ENCODE measurements around the gene PRMT3.

PRMT3 gene

DNA sequence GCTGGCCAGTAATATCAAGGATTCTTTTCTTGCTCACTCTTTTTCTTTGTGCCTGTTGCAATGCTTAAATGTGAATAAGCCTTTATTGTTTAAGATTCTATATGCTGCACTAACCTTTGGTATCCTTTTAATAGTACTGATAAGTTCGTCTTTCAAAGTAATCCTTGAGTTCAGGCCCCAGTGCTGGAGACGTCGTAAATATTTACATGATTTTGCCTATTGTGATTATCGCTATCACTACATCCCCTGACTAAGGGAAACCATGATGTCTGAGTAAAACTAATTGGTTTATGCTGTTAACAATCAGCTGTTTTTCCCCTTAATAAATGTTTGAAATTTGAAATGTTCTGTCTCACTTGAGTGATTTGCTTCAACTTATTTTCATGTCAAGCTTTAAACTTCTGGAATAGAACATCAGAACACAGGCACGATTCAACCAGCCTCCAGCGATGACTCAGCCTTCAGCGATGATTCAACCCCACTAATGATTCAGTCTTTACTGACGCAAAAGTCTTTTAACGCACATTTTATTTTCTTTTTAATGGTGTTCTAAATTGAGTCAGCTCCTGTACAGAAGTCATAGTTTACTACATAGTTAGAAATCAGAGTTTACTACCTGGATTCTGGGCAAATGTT lies 20.1 kb upstream of the PRMT3 start (continued):
- TF ChIP-seq ZNF184 (tag by site-specific recombination; IDR thresholded peaks at IDR 0.05), result no peak
- TF ChIP-seq ZBTB1 (tag by site-specific recombination; IDR thresholded peaks at IDR 0.05), result peak; percentile 81; the same call in 1 of the 2 replicates
- TF ChIP-seq ZFHX2 (tag by site-specific recombination; conservative IDR thresholded peaks at IDR 0.05), result no peak
- TF ChIP-seq, protein P1, sequence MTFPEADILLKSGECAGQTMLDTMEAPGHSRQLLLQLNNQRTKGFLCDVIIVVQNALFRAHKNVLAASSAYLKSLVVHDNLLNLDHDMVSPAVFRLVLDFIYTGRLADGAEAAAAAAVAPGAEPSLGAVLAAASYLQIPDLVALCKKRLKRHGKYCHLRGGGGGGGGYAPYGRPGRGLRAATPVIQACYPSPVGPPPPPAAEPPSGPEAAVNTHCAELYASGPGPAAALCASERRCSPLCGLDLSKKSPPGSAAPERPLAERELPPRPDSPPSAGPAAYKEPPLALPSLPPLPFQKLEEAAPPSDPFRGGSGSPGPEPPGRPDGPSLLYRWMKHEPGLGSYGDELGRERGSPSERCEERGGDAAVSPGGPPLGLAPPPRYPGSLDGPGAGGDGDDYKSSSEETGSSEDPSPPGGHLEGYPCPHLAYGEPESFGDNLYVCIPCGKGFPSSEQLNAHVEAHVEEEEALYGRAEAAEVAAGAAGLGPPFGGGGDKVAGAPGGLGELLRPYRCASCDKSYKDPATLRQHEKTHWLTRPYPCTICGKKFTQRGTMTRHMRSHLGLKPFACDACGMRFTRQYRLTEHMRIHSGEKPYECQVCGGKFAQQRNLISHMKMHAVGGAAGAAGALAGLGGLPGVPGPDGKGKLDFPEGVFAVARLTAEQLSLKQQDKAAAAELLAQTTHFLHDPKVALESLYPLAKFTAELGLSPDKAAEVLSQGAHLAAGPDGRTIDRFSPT (tag by site-specific recombination; IDR thresholded peaks at IDR 0.05), result peak; percentile 71; the same call in 1 of the 2 replicates
- TF ChIP-seq ZNF664 (tag by site-specific recombination; IDR thresholded peaks at IDR 0.05), result no peak
- TF ChIP-seq WT1 (tag by site-specific recombination; IDR thresholded peaks at IDR 0.05), result 0 out of 2 replicates have a peak, but pooled peaks have one; percentile 22
- TF ChIP-seq ZNF335 (tag by site-specific recombination; conservative IDR thresholded peaks at IDR 0.05), result peak; percentile 95
- no peak for TF ChIP-seq ZNF214 (tag by site-specific recombination; IDR thresholded peaks at IDR 0.05; ENCODE audit: borderline replicate concordance)

- Histone ChIP-seq H3K36me3 (ENCODE audit: control insufficient read depth in 2 of 2, insufficient read depth in 1 of 2, low read length in 2 of 2) (no peaks in the 10 kb centered on the region), H3K9me3 (ENCODE audit: control insufficient read depth, insufficient read depth, low read depth, low read length) (no peaks in the 10 kb centered on the region), H3K27ac (ENCODE audit: extremely low read depth, low read depth, low read length) (no peak overlapping the region), H3K4me1 (ENCODE audit: control insufficient read depth, insufficient read depth, low read length) (no peaks in the 10 kb centered on the region; the same call in 1 of the 2 replicates), H3K4me3 (ENCODE audit: low read depth, low read length) (no peak overlapping the region)
- no peak for TF ChIP-seq CTCF (tag by site-specific recombination; IDR thresholded peaks at IDR 0.05)
- TF ChIP-seq GLIS2 (tag by site-specific recombination; IDR thresholded peaks at IDR 0.05), result no peak
- TF ChIP-seq, protein P2, sequence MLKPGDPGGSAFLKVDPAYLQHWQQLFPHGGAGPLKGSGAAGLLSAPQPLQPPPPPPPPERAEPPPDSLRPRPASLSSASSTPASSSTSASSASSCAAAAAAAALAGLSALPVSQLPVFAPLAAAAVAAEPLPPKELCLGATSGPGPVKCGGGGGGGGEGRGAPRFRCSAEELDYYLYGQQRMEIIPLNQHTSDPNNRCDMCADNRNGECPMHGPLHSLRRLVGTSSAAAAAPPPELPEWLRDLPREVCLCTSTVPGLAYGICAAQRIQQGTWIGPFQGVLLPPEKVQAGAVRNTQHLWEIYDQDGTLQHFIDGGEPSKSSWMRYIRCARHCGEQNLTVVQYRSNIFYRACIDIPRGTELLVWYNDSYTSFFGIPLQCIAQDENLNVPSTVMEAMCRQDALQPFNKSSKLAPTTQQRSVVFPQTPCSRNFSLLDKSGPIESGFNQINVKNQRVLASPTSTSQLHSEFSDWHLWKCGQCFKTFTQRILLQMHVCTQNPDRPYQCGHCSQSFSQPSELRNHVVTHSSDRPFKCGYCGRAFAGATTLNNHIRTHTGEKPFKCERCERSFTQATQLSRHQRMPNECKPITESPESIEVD (tag by site-specific recombination; IDR thresholded peaks at IDR 0.05), result peak; percentile 21; the same call in 1 of the 2 replicates
- TF ChIP-seq ZNF600 (tag by site-specific recombination; IDR thresholded peaks at IDR 0.05), result peak; percentile 55; the same call in 1 of the 2 replicates
- POLR2A ChIA-PET, result no interaction called here
- CTCF ChIA-PET, result interaction anchor here (0.6 to 1.6 kb wide), 4 partner anchors 13 to 240 kb away, joined by 3 to 5 read pairs (median 3); no protein-coding TSS in a partner anchor
Measured at GRCh38 chr11:20368438-20368837, 19.1 kb upstream of the PRMT3 start.

GRCh38 chr11:20369826-20370225 lies 17.7 kb upstream of the PRMT3 start:
- Histone ChIP-seq H3K9me3 (ENCODE audit: control insufficient read depth, insufficient read depth, low read depth, low read length) (no peaks in the 10 kb centered on the region), H3K27ac (ENCODE audit: extremely low read depth, low read depth, low read length) (no peak overlapping the region), H3K36me3 (ENCODE audit: control insufficient read depth in 2 of 2, insufficient read depth in 1 of 2, low read length in 2 of 2) (no peaks in the 10 kb centered on the region), H3K4me1 (ENCODE audit: control insufficient read depth, insufficient read depth, low read length) (no peaks in the 10 kb centered on the region; the same call in 1 of the 2 replicates), H3K4me3 (ENCODE audit: low read depth, low read length) (no peak overlapping the region)
- peak; percentile 43; the same call in 1 of the 2 replicates for TF ChIP-seq ZBTB20 (tag by site-specific recombination; IDR thresholded peaks at IDR 0.05)
- no peak for TF ChIP-seq HOXD13 (CRISPR knock-in tag; IDR thresholded peaks at IDR 0.05; ENCODE audit: borderline replicate concordance)
- TF ChIP-seq ZNF707 (tag by site-specific recombination; IDR thresholded peaks at IDR 0.05), result no peak
- TF ChIP-seq OSR2 (tag by site-specific recombination; IDR thresholded peaks at IDR 0.05), result peak; percentile 47
- no peak for TF ChIP-seq ZNF266 (tag by site-specific recombination; IDR thresholded peaks at IDR 0.05; ENCODE audit: low read depth)
- no peak for TF ChIP-seq ZNF585B (tag by site-specific recombination; IDR thresholded peaks at IDR 0.05)
- ChIA-PET CTCF (interaction anchor here (1.3 to 3.1 kb wide), 3 partner anchors 14 to 240 kb away, joined by 3 to 7 read pairs (median 4); no protein-coding TSS in a partner anchor), POLR2A (no interaction called here)
